Inflammatory macrophage (primary cell): ENCODE results near the gene HGS.

Experiments
- DNase-seq, 2 donors: peaks; one replicate each; pipeline ENCODE4 v3.0.0-alpha.2; 2020 to 2022

The HGS gene

GRCh38 chr17:81703747-81704654 is 20.2 kb downstream of the HGS start:
- DNase-seq: no peak

GRCh38 chr17:81705518-81706231 is 21.9 kb downstream of the HGS start:
- DNase-seq: no peak

- no peak for DNase-seq
These were observed 22.4 kb downstream of the HGS start for GRCh38 chr17:81706232-81706611.

- no peak for DNase-seq
These were observed 23.2 kb downstream of the HGS start for GRCh38 chr17:81706757-81707624.

GRCh38 chr17:81707725-81708646 is 24.2 kb downstream of the HGS start:
- DNase-seq: no peak

GRCh38 chr17:81708739-81709185 is 25.0 kb downstream of the HGS start:
- no peak for DNase-seq

GRCh38 chr17:81710514-81711308 is 26.9 kb downstream of the HGS start:
- DNase-seq: peak; percentile 56 to 58

GRCh38 chr17:81711814-81712467 is 28.1 kb downstream of the HGS start, which contains the start of gene SLC25A10:
TSS of gene SLC25A10 (plus strand) at chr17:81712284. CDS start at chr17:81712427, 143 bp downstream.
- DNase-seq: peak; percentile 66 to 84

- DNase-seq: peak in 1 of 2 donors; percentile 31
These were observed 28.7 kb downstream of the HGS start for GRCh38 chr17:81712468-81713003.

- no peak for DNase-seq
These were observed 29.3 kb downstream of the HGS start for GRCh38 chr17:81713004-81713555.

- DNase-seq: no peak
These were observed 30.0 kb downstream of the HGS start for GRCh38 chr17:81713556-81714411.

GRCh38 chr17:81714412-81715106 is 30.7 kb downstream of the HGS start:
- no peak for DNase-seq

GRCh38 chr17:81715107-81715871 is 31.5 kb downstream of the HGS start:
- no peak for DNase-seq

GRCh38 chr17:81715872-81716673 is 32.3 kb downstream of the HGS start:
- DNase-seq: no peak

GRCh38 chr17:81716674-81716996 is 32.8 kb downstream of the HGS start:
- DNase-seq: no peak

- no peak for DNase-seq
These were observed 33.4 kb downstream of the HGS start for GRCh38 chr17:81717049-81717765.
